Ovary (tissue), 3 donors: ENCODE measurements around the gene KRT79.

ENCODE experiments used
- CTCF ChIP-seq, 3 donors: fragments of 450-650 bp in 2 of 3; fragments of 200-600 bp in 1 of 3; IDR thresholded peaks; one replicate each; pipeline versions ENCODE4 v1.5.1 to v1.8.0; 2016 to 2022; ENCODE audit warnings: antibody characterized with exemption in 3 of 3, mild to moderate bottlenecking in 1 of 3
- EP300 ChIP-seq: sonication (generic); formaldehyde crosslinking; IDR thresholded peaks from one replicate; pipeline ENCODE4 v1.6.1; 2017; ENCODE audit warnings: antibody characterized with exemption
- donor health status: DM: no; HTN: no; CAD: no.

GRCh38 chr12:52821071-52821730 is 12.9 kb downstream of the KRT79 start:
- TF ChIP-seq CTCF (IDR thresholded peaks at IDR 0.05) = no peak
- TF ChIP-seq EP300 = no peak
